Measurements from ENCODE around the gene NHLRC4. TPM values are rescaled to one million over a fixed set of nuclear protein-coding genes. Genes with fewer than 3 reads are reported as not detected.

NHLRC4 gene
- total RNA-seq, 2 donors from 2014 or later: 2.0 to 3.2 TPM

- no peak overlapping the region for H3K27ac ChIP-seq
- ATAC-seq (ENCODE audit: insufficient number of reproducible peaks, low FRiP score, low read depth): no peak
- no peak for DNase-seq (ENCODE audit: low spot score)
- H3K4me3 ChIP-seq: no peak overlapping the region
- TF ChIP-seq CTCF (IDR thresholded peaks at IDR 0.05): no peak
- H3K9me3 ChIP-seq: no peaks in the 10 kb centered on the region
- H3K4me1 ChIP-seq (ENCODE audit: control insufficient read depth in 1 of 2, low read depth in 2 of 2): peaks cover 2 to 12% of the 10 kb centered on the region in 2 donors
- no peaks in the 10 kb centered on the region for H3K27me3 ChIP-seq (replicated peaks; ENCODE audit: insufficient read depth)
- peaks cover 16% of the 10 kb centered on the region for H3K36me3 ChIP-seq
These were observed 46.0 kb upstream of the NHLRC4 start for GRCh38 chr16:520847-521246.

GRCh38 chr16:521381-522210 is 45.2 kb upstream of the NHLRC4 start:
- Histone ChIP-seq H3K4me1 (ENCODE audit: control insufficient read depth in 1 of 2, low read depth in 2 of 2) (peaks cover 8 to 19% of the 10 kb centered on the region in 2 donors), H3K4me3 (no peak overlapping the region), H3K27me3 (replicated peaks; ENCODE audit: insufficient read depth) (no peaks in the 10 kb centered on the region), H3K36me3 (peaks cover 16% of the 10 kb centered on the region), H3K9me3 (no peaks in the 10 kb centered on the region), H3K27ac (no peak overlapping the region)
- no peak for TF ChIP-seq CTCF (IDR thresholded peaks at IDR 0.05)
- ATAC-seq (ENCODE audit: insufficient number of reproducible peaks, low FRiP score, low read depth) (no peak), DNase-seq (ENCODE audit: low spot score) (no peak)

- peaks cover 16% of the 10 kb centered on the region for H3K36me3 ChIP-seq
- no peak overlapping the region for H3K27ac ChIP-seq
- no peak overlapping the region for H3K4me3 ChIP-seq
- TF ChIP-seq CTCF (IDR thresholded peaks at IDR 0.05): no peak
- H3K9me3 ChIP-seq: no peaks in the 10 kb centered on the region
- ATAC-seq (ENCODE audit: insufficient number of reproducible peaks, low FRiP score, low read depth): no peak
- peaks cover 8 to 21% of the 10 kb centered on the region in 2 donors for H3K4me1 ChIP-seq (ENCODE audit: control insufficient read depth in 1 of 2, low read depth in 2 of 2)
- no peak for DNase-seq (ENCODE audit: low spot score)
- no peaks in the 10 kb centered on the region for H3K27me3 ChIP-seq (replicated peaks; ENCODE audit: insufficient read depth)
These were observed 44.3 kb upstream of the NHLRC4 start for GRCh38 chr16:522320-523096.

- no peak overlapping the region for H3K27ac ChIP-seq
These were observed 43.6 kb upstream of the NHLRC4 start for GRCh38 chr16:523097-523741.

More at GRCh38 chr16:523097-523741, 43.6 kb upstream of the NHLRC4 start:
- peaks cover 16% of the 10 kb centered on the region for H3K36me3 ChIP-seq
- peaks cover 8 to 21% of the 10 kb centered on the region in 2 donors for H3K4me1 ChIP-seq (ENCODE audit: control insufficient read depth in 1 of 2, low read depth in 2 of 2)
- TF ChIP-seq CTCF (IDR thresholded peaks at IDR 0.05): no peak
- H3K9me3 ChIP-seq: no peaks in the 10 kb centered on the region
- H3K4me3 ChIP-seq: no peak overlapping the region
- H3K27me3 ChIP-seq (replicated peaks; ENCODE audit: insufficient read depth): no peaks in the 10 kb centered on the region
- ATAC-seq (ENCODE audit: insufficient number of reproducible peaks, low FRiP score, low read depth) (no peak), DNase-seq (ENCODE audit: low spot score) (no peak)

Data from thoracic aorta (tissue), 2 donors.